ENCODE measurements around the gene CROCC2. TPM values are rescaled to one million over a fixed set of nuclear protein-coding genes. Genes with fewer than 3 reads are reported as not detected.
A peak's percentile ranks its signal among the peaks of the same experiment; 100 is the strongest.

The CROCC2 gene
- total RNA-seq, 4 donors from 2014 or later, result 0.79 to 2.6 (median 1.8) TPM; not detected in 1

DNA sequence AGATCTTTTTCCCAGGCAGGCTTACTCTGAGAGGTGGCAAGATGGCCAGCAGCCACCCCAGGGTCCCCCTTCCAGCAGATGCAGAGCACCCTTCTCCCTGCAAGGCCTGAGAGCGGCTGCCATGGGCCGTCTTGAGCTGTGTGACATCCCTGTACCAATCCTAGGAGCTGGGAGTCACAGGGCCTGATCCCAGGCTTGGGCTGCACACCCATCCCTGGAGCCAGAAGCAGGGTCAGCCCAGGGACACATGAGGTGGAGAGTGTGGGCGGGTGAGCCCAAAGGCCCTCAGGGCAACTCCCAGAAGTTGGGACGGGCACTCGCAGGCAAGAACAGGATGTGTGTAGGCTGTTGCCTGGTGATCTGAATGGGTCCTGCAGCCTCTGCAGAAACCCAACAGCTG, 40.5 kb downstream of the CROCC2 start:
- DNase-seq, result peak in 1 of 2 donors; percentile 6
- no peaks in the 10 kb centered on the region for H3K27me3 ChIP-seq
- no peaks in the 10 kb centered on the region for H3K9me3 ChIP-seq
- no peak overlapping the region for H3K27ac ChIP-seq
- H3K4me1 ChIP-seq, result no peaks in the 10 kb centered on the region
- no peak overlapping the region for H3K4me3 ChIP-seq
- intact Hi-C loops (cut with DNase I; ENCODE audit: low total_unique reads), result no loop called here
- TF ChIP-seq, protein P1, sequence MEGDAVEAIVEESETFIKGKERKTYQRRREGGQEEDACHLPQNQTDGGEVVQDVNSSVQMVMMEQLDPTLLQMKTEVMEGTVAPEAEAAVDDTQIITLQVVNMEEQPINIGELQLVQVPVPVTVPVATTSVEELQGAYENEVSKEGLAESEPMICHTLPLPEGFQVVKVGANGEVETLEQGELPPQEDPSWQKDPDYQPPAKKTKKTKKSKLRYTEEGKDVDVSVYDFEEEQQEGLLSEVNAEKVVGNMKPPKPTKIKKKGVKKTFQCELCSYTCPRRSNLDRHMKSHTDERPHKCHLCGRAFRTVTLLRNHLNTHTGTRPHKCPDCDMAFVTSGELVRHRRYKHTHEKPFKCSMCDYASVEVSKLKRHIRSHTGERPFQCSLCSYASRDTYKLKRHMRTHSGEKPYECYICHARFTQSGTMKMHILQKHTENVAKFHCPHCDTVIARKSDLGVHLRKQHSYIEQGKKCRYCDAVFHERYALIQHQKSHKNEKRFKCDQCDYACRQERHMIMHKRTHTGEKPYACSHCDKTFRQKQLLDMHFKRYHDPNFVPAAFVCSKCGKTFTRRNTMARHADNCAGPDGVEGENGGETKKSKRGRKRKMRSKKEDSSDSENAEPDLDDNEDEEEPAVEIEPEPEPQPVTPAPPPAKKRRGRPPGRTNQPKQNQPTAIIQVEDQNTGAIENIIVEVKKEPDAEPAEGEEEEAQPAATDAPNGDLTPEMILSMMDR (IDR thresholded peaks at IDR 0.05), result no peak
- TF ChIP-seq POLR2A (IDR thresholded peaks at IDR 0.05), result no peak
- no peaks in the 10 kb centered on the region for H3K36me3 ChIP-seq

DNA sequence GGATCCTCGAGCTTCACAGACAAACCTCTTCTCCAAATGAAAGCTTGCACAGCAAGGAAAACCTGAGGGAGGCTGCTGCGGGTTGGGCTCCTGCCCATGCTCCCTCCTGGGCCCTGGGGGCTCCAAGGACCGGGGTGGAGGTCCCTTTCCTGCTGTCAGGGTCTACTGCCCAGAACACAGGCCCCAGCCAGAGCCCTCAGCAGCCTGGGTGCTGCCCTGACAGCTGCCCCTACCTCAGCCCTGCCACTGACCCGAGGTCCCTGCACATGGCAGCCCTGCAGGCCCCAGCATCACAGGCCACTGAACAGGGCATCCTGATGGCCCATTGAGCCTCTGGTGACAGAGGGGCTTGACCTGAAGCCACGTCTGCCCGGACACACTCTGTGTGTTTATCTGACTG, 41.0 kb downstream of the CROCC2 start:
- intact Hi-C loops (cut with DNase I; ENCODE audit: low total_unique reads), result no loop called here
- peak in 1 of 2 donors; percentile 8 for DNase-seq
- Histone ChIP-seq H3K27me3 (no peaks in the 10 kb centered on the region), H3K36me3 (no peaks in the 10 kb centered on the region), H3K4me3 (no peak overlapping the region), H3K4me1 (no peaks in the 10 kb centered on the region), H3K9me3 (no peaks in the 10 kb centered on the region), H3K27ac (no peak overlapping the region)
- TF ChIP-seq, protein P1 (IDR thresholded peaks at IDR 0.05), result no peak
- TF ChIP-seq POLR2A (IDR thresholded peaks at IDR 0.05), result no peak

DNA sequence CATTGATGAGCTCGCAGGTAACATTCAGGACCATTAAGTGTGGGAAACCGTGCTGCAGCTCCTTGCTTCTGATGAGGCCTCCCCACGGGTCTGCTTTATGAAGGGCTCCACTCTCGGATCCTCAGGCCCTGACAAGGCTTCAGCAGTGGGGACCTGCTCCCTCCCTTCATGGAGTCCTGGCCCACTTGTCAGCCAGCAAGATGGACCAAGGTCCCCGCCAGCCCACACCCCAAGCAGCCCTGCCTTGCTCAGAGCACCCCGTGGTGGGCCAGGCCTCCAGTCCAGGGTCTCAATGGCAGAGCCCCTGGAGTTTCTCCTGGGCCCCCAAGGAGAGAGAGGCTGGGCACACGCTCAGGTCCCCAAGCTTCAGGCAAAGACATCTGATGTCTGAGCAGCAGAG, 41.5 kb downstream of the CROCC2 start:
- Histone ChIP-seq H3K36me3 (no peaks in the 10 kb centered on the region), H3K4me3 (no peak overlapping the region), H3K9me3 (no peaks in the 10 kb centered on the region), H3K27ac (no peak overlapping the region), H3K27me3 (no peaks in the 10 kb centered on the region), H3K4me1 (no peaks in the 10 kb centered on the region)
- intact Hi-C loops (cut with DNase I; ENCODE audit: low total_unique reads), result no loop called here
- TF ChIP-seq, protein P1 (IDR thresholded peaks at IDR 0.05), result no peak
- TF ChIP-seq POLR2A (IDR thresholded peaks at IDR 0.05), result no peak
- peak; percentile 6 to 12 for DNase-seq

DNA sequence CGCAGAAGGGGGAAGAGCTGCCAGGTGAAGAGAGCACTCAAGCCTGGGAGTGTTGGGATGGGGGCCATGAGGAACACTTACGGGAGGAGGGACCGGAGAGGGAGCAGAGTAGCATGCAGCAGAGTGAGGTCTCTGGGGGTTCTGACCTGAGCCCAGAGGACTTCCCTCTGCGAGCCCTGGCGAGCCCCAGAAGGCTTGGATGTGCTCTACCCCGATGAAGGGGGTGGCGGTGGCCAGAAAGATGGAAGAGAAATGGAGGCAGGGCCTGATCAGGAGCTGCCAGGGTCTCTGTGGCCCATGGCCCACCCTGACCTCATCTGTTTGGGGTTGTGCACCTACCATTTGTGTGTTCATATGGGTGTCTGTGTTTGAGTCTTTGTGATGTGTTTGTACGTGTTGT, 42.0 kb downstream of the CROCC2 start:
- DNase-seq, result peak in 1 of 2 donors; percentile 8
- H3K27me3 ChIP-seq, result no peaks in the 10 kb centered on the region
- no peak overlapping the region for H3K27ac ChIP-seq
- intact Hi-C loops (cut with DNase I; ENCODE audit: low total_unique reads), result no loop called here
- H3K36me3 ChIP-seq, result no peaks in the 10 kb centered on the region
- H3K4me3 ChIP-seq, result no peak overlapping the region
- no peaks in the 10 kb centered on the region for H3K4me1 ChIP-seq
- H3K9me3 ChIP-seq, result no peaks in the 10 kb centered on the region
- TF ChIP-seq, protein P1 (IDR thresholded peaks at IDR 0.05), result no peak
- TF ChIP-seq POLR2A (IDR thresholded peaks at IDR 0.05), result no peak

DNA sequence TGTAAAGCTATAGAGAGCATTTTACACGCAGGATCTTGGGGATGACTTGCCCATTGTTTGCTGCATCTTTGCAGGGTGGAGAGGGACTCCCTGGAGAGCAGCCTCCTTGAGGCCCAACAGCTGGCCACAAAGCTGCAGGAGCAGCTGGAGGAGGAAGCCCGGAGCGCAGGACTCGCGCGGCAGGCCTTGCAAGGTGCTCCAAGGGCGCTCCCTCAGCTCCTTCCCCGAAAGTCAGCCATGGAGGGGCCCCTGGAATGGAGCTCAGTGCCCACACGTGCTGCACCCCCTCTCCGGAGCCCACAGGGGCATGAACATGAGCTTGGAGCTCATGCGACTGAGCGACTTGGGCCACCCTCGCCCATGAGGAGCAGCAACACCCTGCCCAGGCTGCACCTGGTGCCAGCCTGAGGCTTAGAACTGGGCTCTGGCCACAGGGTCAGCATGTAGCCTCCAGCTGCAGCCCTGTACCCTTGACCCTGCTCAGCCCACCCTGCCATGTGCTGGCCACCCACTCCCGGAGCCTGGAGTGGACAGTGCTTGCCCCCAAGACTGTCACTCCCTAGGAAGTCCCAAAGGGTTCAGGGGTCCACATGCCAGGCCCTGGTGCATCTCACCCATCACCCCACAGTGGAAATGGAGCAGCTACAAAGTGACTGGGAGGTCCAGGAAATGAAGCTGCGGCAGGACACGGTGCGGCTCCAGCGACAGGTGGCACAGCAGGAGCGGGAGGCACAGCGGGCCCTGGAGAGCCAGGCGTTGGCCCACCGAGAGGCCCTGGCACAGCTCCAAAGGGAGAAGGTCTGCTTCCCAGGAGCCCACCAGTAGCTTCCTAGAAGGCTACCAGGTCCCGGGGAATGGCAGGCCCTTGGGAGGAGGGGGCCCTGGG, 43.0 kb downstream of the CROCC2 start:
- H3K27me3 ChIP-seq, result no peaks in the 10 kb centered on the region
- TF ChIP-seq, protein P1 (IDR thresholded peaks at IDR 0.05), result no peak
- no peak for TF ChIP-seq POLR2A (IDR thresholded peaks at IDR 0.05)
- intact Hi-C loops (cut with DNase I; ENCODE audit: low total_unique reads), result no loop called here
- H3K27ac ChIP-seq, result no peak overlapping the region
- H3K4me3 ChIP-seq, result no peak overlapping the region
- peak; percentile 7 to 11 for DNase-seq
- H3K36me3 ChIP-seq, result no peaks in the 10 kb centered on the region
- H3K4me1 ChIP-seq, result no peaks in the 10 kb centered on the region
- H3K9me3 ChIP-seq, result no peaks in the 10 kb centered on the region
